Measurements from ENCODE around the gene SLC9A8.
"Not testable (repeated sequence)": the region's sequence is repeated elsewhere in the genome, so short reads cannot be mapped to it uniquely, and the experiment has no call there.

The SLC9A8 gene

GRCh38 chr20:49812507-49813304, at the start of gene SLC9A8:
TSS of gene SLC9A8 (plus strand) at chr20:49812828. CDS start at chr20:49812923, 95 bp downstream.
- DNase-seq (ENCODE audit: low spot score) = peak; percentile 85

DNA sequence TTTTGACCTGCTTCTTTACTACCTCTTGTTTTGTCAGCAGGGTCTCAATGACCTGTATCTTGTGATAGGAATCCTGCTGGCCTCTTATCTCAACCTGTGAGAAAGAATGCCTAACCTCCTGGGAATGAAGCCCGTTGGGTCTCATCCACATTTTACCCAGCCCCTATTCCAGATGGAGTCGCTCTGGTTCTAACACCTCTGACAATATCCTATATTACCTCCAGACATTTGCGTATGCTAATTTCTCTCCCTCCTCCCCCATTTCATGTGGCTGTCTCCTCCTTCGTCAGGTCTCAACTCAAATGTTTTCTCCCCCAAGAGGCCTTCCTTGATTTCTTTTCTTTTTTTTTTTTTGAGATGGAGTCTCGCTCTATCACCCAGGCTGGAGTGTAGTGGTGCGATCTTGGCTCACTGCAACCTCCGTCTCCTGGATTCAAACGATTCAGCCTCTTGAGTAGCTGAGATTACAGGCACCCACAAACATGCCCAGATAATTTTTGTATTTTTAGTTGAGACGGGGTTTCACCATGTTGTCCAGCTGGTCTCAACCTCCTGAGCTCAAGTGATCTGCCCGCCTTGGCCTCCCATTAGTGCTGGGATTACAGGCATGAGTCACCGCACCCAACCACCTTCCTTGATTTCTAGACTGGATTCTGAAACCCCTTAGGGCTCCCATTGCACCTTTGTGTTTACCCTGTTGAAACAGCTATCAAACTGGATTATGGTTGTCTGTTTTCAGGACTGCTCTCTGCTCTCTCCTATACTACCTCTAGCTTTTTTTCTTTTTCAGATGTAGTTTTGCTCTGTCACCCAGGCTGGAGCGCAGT, 49.5 kb upstream of the SLC9A8 start:
- no peak for DNase-seq (ENCODE audit: low spot score)

- no peak for DNase-seq (ENCODE audit: low spot score)
Measured at GRCh38 chr20:49765413-49765736, 47.3 kb upstream of the SLC9A8 start.

DNA sequence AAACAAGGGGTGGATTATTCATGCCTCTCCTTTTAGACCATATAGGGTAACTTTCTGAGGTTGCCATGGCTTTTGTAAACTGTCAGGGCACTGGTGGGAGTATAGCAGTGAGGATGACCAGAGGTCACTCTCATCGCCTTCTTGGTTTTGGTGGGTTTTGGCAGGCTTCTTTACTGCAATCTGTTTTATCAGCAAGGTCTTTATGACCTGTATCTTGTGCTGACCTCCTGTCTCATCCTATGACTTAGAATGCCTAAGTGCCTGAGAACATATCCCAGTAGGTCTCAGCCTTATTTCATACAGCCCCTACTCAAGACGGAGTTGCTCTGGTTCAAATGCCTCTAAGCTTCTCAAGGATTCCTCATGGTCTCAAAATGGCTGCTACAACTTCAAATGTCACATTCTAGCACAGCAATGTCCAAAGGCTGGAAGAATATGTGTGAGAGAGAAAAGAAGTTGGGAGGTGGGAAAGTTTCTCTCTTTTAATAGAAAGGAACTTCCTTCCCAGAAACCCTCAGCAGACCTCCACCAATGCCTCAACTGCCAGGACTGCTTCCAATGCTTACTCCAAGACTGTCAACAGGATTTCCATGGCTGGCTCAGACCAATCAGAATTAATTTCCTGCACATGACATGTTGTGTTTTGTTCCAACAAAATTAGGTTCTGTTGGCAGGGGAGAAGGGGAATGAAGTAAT, 46.6 kb upstream of the SLC9A8 start:
- no peak for DNase-seq (ENCODE audit: low spot score)

GRCh38 chr20:49766979-49767521, 45.6 kb upstream of the SLC9A8 start:
- DNase-seq (ENCODE audit: low spot score) = no peak

- DNase-seq (ENCODE audit: low spot score) = no peak
Measured at GRCh38 chr20:49768204-49769047, 44.2 kb upstream of the SLC9A8 start.

GRCh38 chr20:49769048-49769581, 43.5 kb upstream of the SLC9A8 start:
- DNase-seq (ENCODE audit: low spot score) = no peak

DNA sequence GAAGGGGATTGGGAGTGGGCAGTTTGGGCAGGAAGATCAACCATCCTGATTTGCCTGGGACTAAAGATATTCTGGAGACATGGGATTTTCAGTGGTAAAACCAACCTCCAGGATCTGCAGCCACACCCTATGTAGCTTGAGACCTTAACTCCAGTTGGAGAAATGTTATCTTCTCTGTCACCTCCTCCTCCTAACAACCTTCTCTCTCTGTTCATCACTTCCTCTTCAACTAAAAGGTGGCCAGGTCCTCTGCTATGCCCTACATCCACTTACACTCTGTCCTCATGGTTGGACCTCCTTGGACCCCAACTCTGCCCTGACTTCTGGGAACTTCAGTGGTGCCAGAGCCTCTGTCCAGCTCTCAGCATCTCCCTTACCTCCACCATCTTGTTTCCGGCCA, 42.0 kb upstream of the SLC9A8 start:
- DNase-seq (ENCODE audit: low spot score) = no peak

DNA sequence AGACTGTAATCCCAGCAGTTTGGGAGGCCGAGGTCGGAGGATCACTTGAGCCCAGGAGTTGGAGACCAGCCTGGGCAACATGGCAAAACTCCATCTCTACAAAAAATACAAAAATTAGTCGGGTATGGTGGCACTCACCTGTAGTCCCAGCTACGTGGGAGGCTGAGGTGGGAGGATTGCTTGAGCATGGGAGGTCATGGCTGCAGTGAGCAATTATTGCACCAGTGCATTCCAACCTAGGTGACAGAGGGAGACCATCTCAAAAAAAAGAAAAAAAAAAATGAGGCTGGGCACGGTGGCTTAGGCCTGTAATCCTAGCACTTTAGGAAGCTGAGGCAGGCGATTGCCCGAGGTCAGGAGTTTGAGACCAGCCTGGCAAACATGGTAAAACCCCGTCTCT, 38.4 kb upstream of the SLC9A8 start:
- not testable (repeated sequence) for DNase-seq (ENCODE audit: low spot score)

GRCh38 chr20:49775229-49775693, 37.4 kb upstream of the SLC9A8 start:
- no peak for DNase-seq (ENCODE audit: low spot score)

DNA sequence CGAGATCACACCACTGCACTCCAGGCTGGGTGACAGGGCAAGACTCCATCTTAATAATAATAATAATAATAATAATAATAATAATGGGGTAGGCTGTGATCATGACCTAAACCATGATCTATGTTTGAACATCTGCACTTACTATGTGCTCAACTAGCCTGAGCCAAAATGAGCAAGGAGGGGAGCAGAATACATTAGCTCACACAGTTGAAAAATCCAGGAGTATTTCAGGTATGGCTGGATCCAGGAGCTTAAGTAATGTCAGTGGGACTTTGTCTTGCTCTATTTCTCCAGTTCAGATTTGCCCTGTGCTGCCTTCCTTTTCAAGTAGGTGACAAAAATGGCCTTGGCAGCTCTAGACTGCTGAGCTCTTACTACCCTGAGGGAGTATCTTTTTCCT, 32.7 kb upstream of the SLC9A8 start:
- no peak for DNase-seq (ENCODE audit: low spot score)

GRCh38 chr20:49781676-49782075, 31.0 kb upstream of the SLC9A8 start:
- DNase-seq (ENCODE audit: low spot score) = no peak

DNA sequence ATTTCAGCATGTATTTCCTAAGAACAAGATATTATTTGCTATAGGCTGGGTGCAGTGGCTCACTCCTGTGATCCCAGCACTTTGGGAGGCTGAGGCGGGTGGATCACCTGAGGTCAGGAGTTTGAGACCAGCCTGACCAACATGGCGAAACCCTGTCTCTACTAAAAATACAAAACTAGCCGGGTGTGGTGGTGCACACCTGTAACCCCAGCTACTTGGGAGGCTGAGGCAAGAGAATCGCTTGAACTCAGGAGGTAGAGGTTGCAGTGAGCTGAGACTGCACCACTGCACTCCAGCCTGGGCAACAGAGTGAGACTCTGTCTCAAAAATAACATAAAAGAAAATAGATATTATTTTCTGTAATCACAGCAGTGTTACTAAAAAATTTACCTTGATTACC, 30.2 kb upstream of the SLC9A8 start:
- DNase-seq (ENCODE audit: low spot score) = not testable (repeated sequence)

GRCh38 chr20:49783021-49783995, 29.3 kb upstream of the SLC9A8 start:
- DNase-seq (ENCODE audit: low spot score) = not testable (repeated sequence)

DNA sequence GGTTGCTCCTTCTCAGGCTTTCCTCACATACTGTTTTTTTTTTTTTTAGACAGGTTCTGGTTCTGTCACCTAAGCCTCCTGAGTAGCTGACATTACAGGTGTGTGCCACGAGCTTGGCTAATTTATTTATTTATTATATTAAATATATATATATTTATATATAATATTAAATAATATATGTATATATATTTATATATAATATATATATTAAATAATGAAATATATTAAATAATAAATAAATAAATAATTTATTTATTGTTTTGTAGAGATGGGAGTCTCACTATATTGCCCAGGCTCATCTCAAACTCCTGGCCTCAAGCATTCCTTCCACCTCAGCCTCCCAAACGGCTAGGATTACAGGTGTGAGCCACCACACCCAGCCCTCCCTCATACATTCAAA, 28.3 kb upstream of the SLC9A8 start:
- DNase-seq (ENCODE audit: low spot score) = no peak

DNA sequence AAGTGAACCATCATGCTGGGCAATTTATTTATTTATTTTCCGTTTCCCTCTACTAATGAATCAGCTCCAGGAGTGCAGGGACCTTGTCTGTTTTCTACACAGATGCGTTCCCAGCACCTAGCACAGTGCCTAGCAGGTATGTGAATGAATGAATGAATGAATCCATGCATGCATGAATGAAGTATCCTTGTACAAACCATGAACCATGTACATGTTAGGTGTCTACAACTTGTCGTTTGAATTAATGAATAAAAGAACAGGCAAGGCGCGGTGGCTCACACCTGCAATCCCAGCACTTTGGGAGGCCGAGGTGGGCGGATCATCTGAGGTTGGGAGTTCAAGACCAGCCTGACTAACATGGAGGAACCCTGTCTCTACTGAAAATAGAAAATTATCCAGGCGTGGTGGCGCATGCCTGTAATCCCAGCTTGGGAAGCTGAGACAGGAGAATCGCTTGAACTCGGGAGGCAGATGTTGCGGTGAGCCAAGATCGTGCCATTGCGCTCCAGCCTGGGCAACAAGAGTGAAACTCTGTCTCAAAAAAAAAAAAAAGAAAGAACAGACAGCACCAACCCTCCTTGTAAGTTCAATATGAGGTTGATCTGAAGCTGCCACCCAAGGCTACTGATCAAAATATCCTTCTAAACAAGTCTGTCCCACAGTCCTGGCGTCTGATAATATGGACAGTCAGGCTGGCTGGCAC, 27.3 kb upstream of the SLC9A8 start:
- DNase-seq (ENCODE audit: low spot score) = no peak

DNA sequence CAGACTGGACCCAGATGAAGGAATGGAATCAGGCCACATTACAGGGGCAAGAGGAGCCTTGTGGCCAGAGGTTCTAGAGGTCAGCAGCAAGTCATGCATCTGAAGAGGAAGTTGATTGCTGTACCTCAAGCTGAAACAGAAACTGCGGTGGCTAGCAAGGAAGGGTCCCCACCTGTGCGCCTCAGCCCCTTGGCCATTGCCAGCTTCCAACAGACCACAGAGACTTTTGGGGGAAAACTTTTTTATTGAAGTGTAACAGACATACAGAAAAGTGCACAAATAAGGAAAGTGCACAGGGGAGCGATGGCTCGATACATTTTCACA, 26.8 kb upstream of the SLC9A8 start:
- DNase-seq (ENCODE audit: low spot score) = peak; percentile 34

DNA sequence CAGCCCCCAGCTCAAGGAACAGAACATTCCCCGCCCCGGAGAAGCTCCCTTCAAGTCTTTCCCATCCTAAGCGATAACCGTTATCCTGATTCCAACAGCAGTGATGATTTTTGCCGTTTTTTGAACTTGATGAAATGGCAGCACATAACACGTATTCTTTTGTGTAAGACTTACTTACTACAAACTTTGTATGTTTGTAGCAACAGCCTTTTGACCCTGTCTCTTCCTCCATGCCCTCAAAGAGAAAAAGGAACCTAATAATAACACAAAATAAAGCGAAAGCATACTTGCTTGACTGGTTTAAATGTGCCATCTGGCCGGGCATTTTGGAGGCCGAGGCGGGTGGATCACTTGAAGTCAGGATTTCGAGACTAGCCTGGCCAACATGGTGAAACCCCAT, 26.4 kb upstream of the SLC9A8 start:
- peak; percentile 27 for DNase-seq (ENCODE audit: low spot score)

GRCh38 chr20:49786668-49787370, 25.8 kb upstream of the SLC9A8 start:
- DNase-seq (ENCODE audit: low spot score) = peak; percentile 46

Measured in NAMALWA (cell line).